ENCODE data around the gene LINGO3.

LINGO3 gene

DNA sequence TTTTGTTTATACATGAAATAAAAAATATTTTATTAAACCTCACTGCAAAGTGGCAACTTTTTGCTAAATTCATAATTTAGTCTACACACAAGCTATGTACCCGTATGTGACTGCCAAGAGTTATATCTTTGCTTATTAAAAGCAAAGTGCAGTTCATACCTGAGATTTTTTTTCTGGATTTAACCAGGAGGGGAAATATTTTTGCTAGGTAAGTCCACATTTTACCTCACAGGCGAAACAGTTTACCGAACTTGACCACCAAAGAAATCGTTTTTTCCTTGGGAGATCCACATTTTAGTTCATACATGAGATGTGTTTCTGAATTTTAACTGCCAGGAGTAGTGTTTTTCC is 39.5 kb downstream of the LINGO3 start:
- TF ChIP-seq, protein P1, sequence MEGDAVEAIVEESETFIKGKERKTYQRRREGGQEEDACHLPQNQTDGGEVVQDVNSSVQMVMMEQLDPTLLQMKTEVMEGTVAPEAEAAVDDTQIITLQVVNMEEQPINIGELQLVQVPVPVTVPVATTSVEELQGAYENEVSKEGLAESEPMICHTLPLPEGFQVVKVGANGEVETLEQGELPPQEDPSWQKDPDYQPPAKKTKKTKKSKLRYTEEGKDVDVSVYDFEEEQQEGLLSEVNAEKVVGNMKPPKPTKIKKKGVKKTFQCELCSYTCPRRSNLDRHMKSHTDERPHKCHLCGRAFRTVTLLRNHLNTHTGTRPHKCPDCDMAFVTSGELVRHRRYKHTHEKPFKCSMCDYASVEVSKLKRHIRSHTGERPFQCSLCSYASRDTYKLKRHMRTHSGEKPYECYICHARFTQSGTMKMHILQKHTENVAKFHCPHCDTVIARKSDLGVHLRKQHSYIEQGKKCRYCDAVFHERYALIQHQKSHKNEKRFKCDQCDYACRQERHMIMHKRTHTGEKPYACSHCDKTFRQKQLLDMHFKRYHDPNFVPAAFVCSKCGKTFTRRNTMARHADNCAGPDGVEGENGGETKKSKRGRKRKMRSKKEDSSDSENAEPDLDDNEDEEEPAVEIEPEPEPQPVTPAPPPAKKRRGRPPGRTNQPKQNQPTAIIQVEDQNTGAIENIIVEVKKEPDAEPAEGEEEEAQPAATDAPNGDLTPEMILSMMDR (IDR thresholded peaks at IDR 0.05; ENCODE audit: control insufficient read depth, extremely low read depth, insufficient read depth): no peak
- no peak for DNase-seq (ENCODE audit: low read depth)
- H3K4me3 ChIP-seq (ENCODE audit: low read depth, low read length): peak overlapping the region; percentile 93

DNA sequence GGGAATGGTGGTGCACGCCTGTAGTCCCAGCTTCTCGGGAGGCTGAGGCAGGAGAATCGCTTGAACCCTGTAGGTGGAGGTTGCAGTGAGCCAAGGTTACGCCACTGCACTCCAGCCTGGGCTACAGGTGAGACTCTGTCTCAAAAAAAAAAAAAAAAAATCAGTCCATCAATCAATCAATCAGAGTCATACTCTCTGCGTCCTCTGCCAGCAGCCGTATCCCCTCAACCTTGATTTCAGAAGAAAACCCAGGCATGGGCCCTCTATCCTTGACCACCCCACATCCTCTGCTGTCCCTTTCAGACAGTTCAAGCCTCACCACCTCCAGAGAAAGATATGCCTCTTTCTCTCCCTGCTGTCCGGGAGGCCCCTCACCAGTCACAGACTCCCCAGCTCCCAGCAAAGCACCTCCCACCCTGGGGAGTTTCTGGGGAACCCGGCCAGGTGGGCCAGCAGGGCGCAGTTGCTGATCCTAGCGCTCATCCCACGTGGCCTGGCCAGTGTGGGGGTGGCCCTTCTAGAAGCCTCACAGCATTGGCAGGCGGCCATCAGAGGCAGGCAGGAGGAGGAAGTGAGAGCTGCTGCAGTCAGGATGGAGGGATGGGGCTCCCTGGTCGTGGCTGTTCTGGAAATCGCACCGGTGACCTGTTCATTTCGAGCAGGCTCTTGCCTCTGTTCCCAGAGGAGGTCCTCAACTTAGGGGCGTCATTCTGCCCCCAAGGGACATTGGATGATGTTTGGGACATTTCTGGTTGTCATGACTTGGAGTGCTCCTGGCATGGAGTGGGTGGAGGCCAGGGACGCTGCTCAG is 41.6 kb downstream of the LINGO3 start:
- H3K4me3 ChIP-seq (ENCODE audit: low read depth, low read length): no peak overlapping the region
- TF ChIP-seq, protein P1 (IDR thresholded peaks at IDR 0.05; ENCODE audit: control insufficient read depth, extremely low read depth, insufficient read depth): no peak
- no peak for DNase-seq (ENCODE audit: low read depth)

DNA sequence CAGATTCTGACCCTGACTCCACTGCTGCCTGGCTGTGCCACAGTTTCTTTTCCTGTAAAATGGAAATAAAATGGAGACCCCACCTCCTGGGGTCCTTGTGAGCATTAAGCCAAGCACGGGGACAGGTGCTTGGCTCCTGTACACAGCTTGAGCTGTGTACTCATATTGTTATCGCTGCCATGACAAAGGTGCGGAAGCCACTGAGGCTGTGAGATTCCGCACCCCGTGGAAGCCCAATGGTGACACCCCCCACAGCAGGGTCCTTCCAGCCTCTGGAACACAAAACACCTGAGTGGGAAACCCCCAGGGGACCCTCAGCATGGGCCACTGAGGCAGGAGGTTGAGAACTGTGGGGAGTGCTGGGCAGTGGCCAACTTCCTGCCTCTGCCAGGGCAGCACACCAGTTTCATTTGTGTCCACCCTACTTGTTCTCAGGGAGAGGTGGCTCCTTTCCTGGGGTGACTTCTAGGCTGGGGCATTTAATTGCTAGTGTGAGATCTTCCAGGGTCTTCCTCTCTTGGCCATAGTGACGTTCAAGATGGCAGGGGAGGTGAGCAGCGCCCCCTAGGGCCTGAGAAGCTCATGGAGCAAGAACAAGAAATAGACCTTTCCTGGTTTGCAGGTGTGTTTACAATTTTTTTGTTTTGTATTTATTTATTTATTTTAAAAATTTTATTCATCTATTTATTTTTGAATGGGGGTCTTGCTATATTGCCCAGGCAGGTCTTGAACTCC is 46.3 kb downstream of the LINGO3 start:
- DNase-seq (ENCODE audit: low read depth): no peak
- TF ChIP-seq, protein P1 (IDR thresholded peaks at IDR 0.05; ENCODE audit: control insufficient read depth, extremely low read depth, insufficient read depth): peak; percentile 44
- H3K4me3 ChIP-seq (ENCODE audit: low read depth, low read length): no peak overlapping the region

DNA sequence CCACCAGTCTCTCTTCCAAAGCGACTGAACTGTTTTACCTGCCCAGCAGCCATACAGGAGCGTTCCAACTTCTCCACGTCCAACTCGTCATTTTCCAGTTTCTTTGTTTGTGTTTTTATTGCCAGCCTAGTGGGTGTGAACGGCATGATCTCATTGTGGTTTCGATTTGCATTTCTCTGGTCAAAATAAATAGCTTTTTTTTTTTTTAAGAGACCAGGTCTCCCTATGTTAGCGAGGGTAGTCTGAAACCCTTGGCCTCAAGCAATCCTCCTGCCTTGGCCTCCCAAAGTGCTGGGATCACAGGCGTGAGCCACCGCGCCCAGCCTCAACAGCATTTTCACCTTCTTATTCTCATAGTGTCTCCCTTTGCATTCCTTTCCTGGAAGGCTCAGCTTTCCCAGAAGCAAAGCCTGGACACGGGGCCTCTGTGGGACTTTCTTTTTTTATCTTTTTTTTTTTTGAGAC is 47.6 kb downstream of the LINGO3 start:
- DNase-seq (ENCODE audit: low read depth): no peak
- no peak overlapping the region for H3K4me3 ChIP-seq (ENCODE audit: low read depth, low read length)
- TF ChIP-seq, protein P1 (IDR thresholded peaks at IDR 0.05; ENCODE audit: control insufficient read depth, extremely low read depth, insufficient read depth): no peak

DNA sequence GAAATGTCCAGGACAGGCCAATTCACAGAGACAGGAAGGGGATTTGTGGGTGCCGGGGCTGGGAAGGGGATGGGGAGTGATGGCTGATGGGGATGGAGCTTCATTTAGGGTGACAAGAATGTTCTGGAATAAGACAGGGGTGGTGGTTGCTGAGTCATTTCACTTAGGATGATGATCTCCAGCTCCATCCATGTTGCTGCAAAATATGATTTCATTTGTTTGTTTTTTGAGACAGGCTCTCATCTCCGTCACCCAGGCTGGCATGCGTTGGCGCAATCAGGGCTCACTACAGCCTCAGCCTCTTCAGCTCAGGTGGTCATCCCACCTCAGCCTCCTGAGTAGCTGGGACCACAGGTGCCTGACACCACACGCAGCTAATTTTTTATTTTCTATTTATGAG is 48.6 kb downstream of the LINGO3 start:
- H3K4me3 ChIP-seq (ENCODE audit: low read depth, low read length): no peak overlapping the region
- TF ChIP-seq, protein P1 (IDR thresholded peaks at IDR 0.05; ENCODE audit: control insufficient read depth, extremely low read depth, insufficient read depth): no peak
- DNase-seq (ENCODE audit: low read depth): no peak

All from LNCaP clone FGC (cell line).